GM23338 (cell line): ENCODE data around the gene COL25A1. TPM values are rescaled to one million over a fixed set of nuclear protein-coding genes. Genes with fewer than 3 reads are reported as not detected.

Experiments used
- ATAC-seq: fragments of 200-7000 bp; cut with Tn5 transposase; 3 replicates; pipeline ENCODE4 v1.9.1; 2020
- DNase-seq: peaks from one replicate; pipeline ENCODE4 v3.0.0-alpha.2; 2015; ENCODE audit warnings: low spot score
- H2AFZ ChIP-seq: fragments of 200-600 bp; sonication (generic); 2 replicates; pipeline ENCODE4 v1.8.0; 2016; ENCODE audit warnings: antibody characterized with exemption, mild to moderate bottlenecking, moderate library complexity
- H3F3A ChIP-seq: fragments of 200-600 bp; sonication (generic); replicated peaks from 2 replicates; pipeline ENCODE4 v1.8.0; 2017; ENCODE audit warnings: antibody characterized with exemption, mixed run types, low read depth
- H3K27ac ChIP-seq: fragments of 200-600 bp; sonication (generic); 2 replicates; pipeline ENCODE4 v1.6.1; 2016; ENCODE audit warnings: low read depth
- H3K27me3 ChIP-seq: fragments of 200-600 bp; sonication (generic); 2 replicates; pipeline ENCODE4 v1.8.0; 2016; ENCODE audit warnings: mild to moderate bottlenecking, mixed run types, moderate library complexity; ENCODE audit not compliant: insufficient read depth
- H3K36me3 ChIP-seq: fragments of 200-600 bp; sonication (generic); 2 replicates; pipeline ENCODE4 v1.8.0; 2016; ENCODE audit warnings: mild to moderate bottlenecking; ENCODE audit not compliant: insufficient read depth
- H3K4me1 ChIP-seq: fragments of 200-600 bp; sonication (generic); 2 replicates; pipeline ENCODE4 v1.8.0; 2016; ENCODE audit warnings: mild to moderate bottlenecking, moderate library complexity; ENCODE audit not compliant: insufficient read depth
- H3K4me2 ChIP-seq: fragments of 200-600 bp; sonication (generic); 2 replicates; pipeline ENCODE4 v1.7.1; 2017; ENCODE audit warnings: mixed run types
- H3K4me3 ChIP-seq: fragments of 200-600 bp; sonication (generic); 2 replicates; pipeline ENCODE4 v1.6.1; 2016; ENCODE audit warnings: mixed run types
- H3K79me2 ChIP-seq: fragments of 200-600 bp; sonication (generic); replicated peaks from 2 replicates; pipeline ENCODE4 v1.8.0; 2017; ENCODE audit warnings: mild to moderate bottlenecking; ENCODE audit not compliant: insufficient read depth
- H3K9me2 ChIP-seq: fragments of 200-600 bp; sonication (generic); 2 replicates; pipeline ENCODE4 v1.8.0; 2017; ENCODE audit not compliant: insufficient read depth
- H4K20me1 ChIP-seq: fragments of 200-600 bp; sonication (generic); replicated peaks from 2 replicates; pipeline ENCODE4 v1.8.0; 2017; ENCODE audit warnings: mild to moderate bottlenecking; ENCODE audit not compliant: insufficient read depth
- H3K27ac Mint-ChIP-seq: 2 replicates; pipeline ENCODE4 v1.8.0; 2020; ENCODE audit warnings: inconsistent platforms, mild to moderate bottlenecking, moderate library complexity, mixed read lengths
- H3K27me3 Mint-ChIP-seq: 3 replicates; pipeline ENCODE4 v1.8.0; 2022; ENCODE audit warnings: low read depth, mild to moderate bottlenecking, moderate library complexity, mixed read lengths, inconsistent platforms; ENCODE audit not compliant: insufficient read depth, poor library complexity
- H3K36me3 Mint-ChIP-seq: 3 replicates; pipeline ENCODE4 v1.8.0; 2021; ENCODE audit warnings: low read depth, mild to moderate bottlenecking, inconsistent platforms, moderate library complexity, mixed read lengths
- H3K4me1 Mint-ChIP-seq: 3 replicates; pipeline ENCODE4 v1.8.0; 2020; ENCODE audit warnings: mild to moderate bottlenecking, inconsistent platforms, mixed read lengths
- H3K4me3 Mint-ChIP-seq: 3 replicates; pipeline ENCODE4 v1.8.0; 2021; ENCODE audit warnings: moderate library complexity, mild to moderate bottlenecking, inconsistent platforms, mixed read lengths
- H3K9me3 Mint-ChIP-seq: 3 replicates; pipeline ENCODE4 v1.8.0; 2020; ENCODE audit warnings: moderate library complexity, mild to moderate bottlenecking, inconsistent platforms, mixed read lengths
- CREB1 ChIP-seq: fragments of 250-450 bp; sonication (Bioruptor Pico); IDR thresholded peaks from 2 replicates; pipeline ENCODE4 v1.5.0; 2020; ENCODE audit warnings: low read depth, mild to moderate bottlenecking, moderate library complexity
- EZH2 ChIP-seq: fragments of 200-600 bp; sonication (generic); IDR thresholded peaks from one replicate; pipeline ENCODE4 v1.8.0; 2017; ENCODE audit warnings: antibody characterized with exemption, mild to moderate bottlenecking, low read depth; ENCODE audit not compliant: unreplicated experiment
- EZH2phosphoT487 ChIP-seq: fragments of 200-600 bp; sonication (generic); IDR thresholded peaks from one replicate; pipeline ENCODE4 v1.8.1; 2018; ENCODE audit warnings: antibody characterized with exemption; ENCODE audit not compliant: unreplicated experiment
- JUNB ChIP-seq: IDR thresholded peaks from one replicate; pipeline ENCODE4 v1.6.1; 2016; ENCODE audit warnings: antibody characterized with exemption; ENCODE audit not compliant: unreplicated experiment
- NANOG ChIP-seq: IDR thresholded peaks from 2 replicates; pipeline ENCODE4 v1.6.1; 2016; ENCODE audit warnings: antibody characterized with exemption, borderline replicate concordance
- POLR2AphosphoS5 ChIP-seq: IDR thresholded peaks from 2 replicates; pipeline ENCODE4 v1.6.1; 2016; ENCODE audit warnings: antibody characterized with exemption, low read depth
- REST ChIP-seq: IDR thresholded peaks from one replicate; pipeline ENCODE4 v1.6.1; 2018; ENCODE audit warnings: antibody characterized with exemption; ENCODE audit not compliant: unreplicated experiment
- STAT1 ChIP-seq: IDR thresholded peaks from one replicate; pipeline ENCODE4 v1.6.1; 2016; ENCODE audit warnings: antibody characterized with exemption; ENCODE audit not compliant: unreplicated experiment
- ZNF114 ChIP-seq: fragments of 250-450 bp; sonication (Bioruptor Pico); IDR thresholded peaks from 2 replicates; pipeline ENCODE4 v1.5.0; 2020; ENCODE audit warnings: mild to moderate bottlenecking, moderate library complexity
- ZNF331 ChIP-seq: fragments of 250-450 bp; sonication (Bioruptor Pico); IDR thresholded peaks from 2 replicates; pipeline ENCODE4 v1.5.0; 2020; ENCODE audit warnings: low read depth, mild to moderate bottlenecking, moderate library complexity
- ZNF462 ChIP-seq: fragments of 250-450 bp; sonication (Bioruptor Pico); IDR thresholded peaks from 2 replicates; pipeline ENCODE4 v1.5.0; 2020; ENCODE audit warnings: mild to moderate bottlenecking, moderate library complexity
- polyA plus RNA-seq: library from polyadenylated mRNA; unstranded; fragments of >200 nt; fragmentation: Nextera tagmentation; extraction: Ambion mirVana; gene quantifications from 2 replicates; pipeline ENCODE4 v1.2.1, GENCODE V29; 2016
- total RNA-seq: library from RNA; depleted of rRNA; stranded (reverse); fragments of >200 nt; shearing (Covaris generic); gene quantifications from 2 replicates; pipeline ENCODE4 v1.2.3, GENCODE V29; 2014
- TF ChIP-seq, protein P1 (sequence below), 2 experiments: fragments of 200-600 bp in 1 of 2; sonication (generic) in 1 of 2; conservative IDR thresholded peaks; 2 replicates each; pipeline versions ENCODE4 v1.5.1 to v1.6.1; 2016 to 2017; ENCODE audit warnings: antibody characterized with exemption in 2 of 2, low read depth in 2 of 2, mild to moderate bottlenecking in 2 of 2, moderate library complexity in 1 of 2
- TF ChIP-seq, protein P2 (sequence below): IDR thresholded peaks from 2 replicates; pipeline ENCODE4 v1.6.1; 2016; ENCODE audit warnings: antibody characterized with exemption

The COL25A1 gene
- total and polyA plus RNA-seq, 2 experiments from 2014 or later, result 3.9 to 5.6 TPM

DNA sequence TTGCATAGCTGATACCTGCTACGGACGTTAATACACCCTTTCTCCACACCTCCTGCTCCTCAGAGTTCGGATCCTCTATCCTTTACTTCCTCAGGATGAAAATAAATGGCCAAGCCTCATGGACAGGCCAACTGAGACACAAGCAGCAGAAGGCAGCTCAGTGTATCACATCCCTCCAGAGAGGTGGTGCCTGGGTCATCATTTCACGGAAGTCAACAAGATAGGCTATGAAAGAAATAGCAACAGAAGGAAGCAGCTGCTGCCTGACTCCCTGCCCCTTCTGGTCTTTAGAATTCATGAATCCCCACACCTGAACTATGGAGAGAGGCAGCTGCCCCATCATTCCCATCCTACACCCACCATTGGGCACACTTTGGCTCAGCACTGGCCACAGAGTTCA, 272.5 kb downstream of the COL25A1 start:
- no peaks in the 10 kb centered on the region for H3K36me3 ChIP-seq
- DNase-seq (no peak), ATAC-seq (no peak)
- H3K27me3 ChIP-seq, result no peaks in the 10 kb centered on the region
- 0 out of 2 replicates have a peak, but pooled peaks cover 4% of the 10 kb centered on the region for H3K9me2 ChIP-seq
- no peaks in the 10 kb centered on the region for H3K79me2 ChIP-seq
- no peak for TF ChIP-seq EZH2phosphoT487
- TF ChIP-seq ZNF114 (CRISPR knock-in tag), result no peak
- no peak for TF ChIP-seq NANOG
- no peak for TF ChIP-seq EZH2
- no peak for TF ChIP-seq JUNB
- TF ChIP-seq, protein P1, sequence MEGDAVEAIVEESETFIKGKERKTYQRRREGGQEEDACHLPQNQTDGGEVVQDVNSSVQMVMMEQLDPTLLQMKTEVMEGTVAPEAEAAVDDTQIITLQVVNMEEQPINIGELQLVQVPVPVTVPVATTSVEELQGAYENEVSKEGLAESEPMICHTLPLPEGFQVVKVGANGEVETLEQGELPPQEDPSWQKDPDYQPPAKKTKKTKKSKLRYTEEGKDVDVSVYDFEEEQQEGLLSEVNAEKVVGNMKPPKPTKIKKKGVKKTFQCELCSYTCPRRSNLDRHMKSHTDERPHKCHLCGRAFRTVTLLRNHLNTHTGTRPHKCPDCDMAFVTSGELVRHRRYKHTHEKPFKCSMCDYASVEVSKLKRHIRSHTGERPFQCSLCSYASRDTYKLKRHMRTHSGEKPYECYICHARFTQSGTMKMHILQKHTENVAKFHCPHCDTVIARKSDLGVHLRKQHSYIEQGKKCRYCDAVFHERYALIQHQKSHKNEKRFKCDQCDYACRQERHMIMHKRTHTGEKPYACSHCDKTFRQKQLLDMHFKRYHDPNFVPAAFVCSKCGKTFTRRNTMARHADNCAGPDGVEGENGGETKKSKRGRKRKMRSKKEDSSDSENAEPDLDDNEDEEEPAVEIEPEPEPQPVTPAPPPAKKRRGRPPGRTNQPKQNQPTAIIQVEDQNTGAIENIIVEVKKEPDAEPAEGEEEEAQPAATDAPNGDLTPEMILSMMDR (conservative IDR thresholded peaks at IDR 0.05; ENCODE audit: low read depth in 2 of 2), result no peak
- TF ChIP-seq POLR2AphosphoS5, result no peak
- TF ChIP-seq CREB1, result no peak
- TF ChIP-seq, protein P2, sequence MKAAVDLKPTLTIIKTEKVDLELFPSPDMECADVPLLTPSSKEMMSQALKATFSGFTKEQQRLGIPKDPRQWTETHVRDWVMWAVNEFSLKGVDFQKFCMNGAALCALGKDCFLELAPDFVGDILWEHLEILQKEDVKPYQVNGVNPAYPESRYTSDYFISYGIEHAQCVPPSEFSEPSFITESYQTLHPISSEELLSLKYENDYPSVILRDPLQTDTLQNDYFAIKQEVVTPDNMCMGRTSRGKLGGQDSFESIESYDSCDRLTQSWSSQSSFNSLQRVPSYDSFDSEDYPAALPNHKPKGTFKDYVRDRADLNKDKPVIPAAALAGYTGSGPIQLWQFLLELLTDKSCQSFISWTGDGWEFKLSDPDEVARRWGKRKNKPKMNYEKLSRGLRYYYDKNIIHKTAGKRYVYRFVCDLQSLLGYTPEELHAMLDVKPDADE, result no peak
- TF ChIP-seq ZNF331 (CRISPR knock-in tag), result no peak
- TF ChIP-seq STAT1, result no peak
- TF ChIP-seq ZNF462, result no peak
- TF ChIP-seq REST, result no peak
- no peaks in the 10 kb centered on the region; the same call in 2 of the 3 replicates for H3K9me3 Mint-ChIP-seq
- no peak overlapping the region for H2AFZ ChIP-seq
- H3K4me1 ChIP-seq, result no peaks in the 10 kb centered on the region
- H3K4me1 Mint-ChIP-seq, result no peaks in the 10 kb centered on the region
- H3K4me3 ChIP-seq, result no peak overlapping the region
- no peaks in the 10 kb centered on the region for H3K36me3 Mint-ChIP-seq
- H3K4me2 ChIP-seq, result no peak overlapping the region
- H3K4me3 Mint-ChIP-seq, result no peak overlapping the region
- peaks cover 4% of the 10 kb centered on the region for H3K27me3 Mint-ChIP-seq
- H4K20me1 ChIP-seq, result no peaks in the 10 kb centered on the region
- H3K27ac Mint-ChIP-seq, result no peak overlapping the region
- no peak overlapping the region for H3K27ac ChIP-seq
- no peaks in the 10 kb centered on the region for H3F3A ChIP-seq
